Activated CD8-positive, alpha-beta memory T cell treated with anti-CD3 and anti-CD28 coated beads, Interleukin-2, amount 50 U/mL, for 24 hours (primary cell): ENCODE measurements around the gene MGLL.

Experiments
- DNase-seq: peaks from one replicate; pipeline ENCODE4 v3.0.0-alpha.2; 2020; ENCODE audit errors: extremely low read depth

Gene MGLL

GRCh38 chr3:127822041-127822681, at the start of gene MGLL:
Gene MGLL (minus strand): TSS chr3:127822515. CDS start chr3:127822318, 197 bp downstream.
- DNase-seq: no peak

GRCh38 chr3:127870156-127870555, 47.8 kb upstream of the MGLL start:
- DNase-seq: no peak

- DNase-seq: no peak
These were observed 45.7 kb upstream of the MGLL start for GRCh38 chr3:127867986-127868385.

GRCh38 chr3:127867412-127867811, 45.1 kb upstream of the MGLL start:
- DNase-seq: no peak

GRCh38 chr3:127865941-127866340, 43.6 kb upstream of the MGLL start:
- no peak for DNase-seq

GRCh38 chr3:127860211-127860696, 37.9 kb upstream of the MGLL start:
- DNase-seq: no peak

GRCh38 chr3:127859730-127860129, 37.4 kb upstream of the MGLL start:
- no peak for DNase-seq

- DNase-seq: no peak
These were observed 36.6 kb upstream of the MGLL start for GRCh38 chr3:127858937-127859336.

- DNase-seq: no peak
These were observed 36.2 kb upstream of the MGLL start for GRCh38 chr3:127858521-127858920.

- DNase-seq: no peak
These were observed 35.0 kb upstream of the MGLL start for GRCh38 chr3:127857333-127857732.

GRCh38 chr3:127856801-127857200, 34.5 kb upstream of the MGLL start:
- no peak for DNase-seq

- no peak for DNase-seq
These were observed 32.9 kb upstream of the MGLL start for GRCh38 chr3:127855246-127855645.

- DNase-seq: no peak
These were observed 31.4 kb upstream of the MGLL start for GRCh38 chr3:127853681-127854080.

- no peak for DNase-seq
These were observed 29.6 kb upstream of the MGLL start for GRCh38 chr3:127851899-127852298.

GRCh38 chr3:127849368-127849767, 27.1 kb upstream of the MGLL start:
- DNase-seq: no peak

GRCh38 chr3:127848131-127849129, 26.1 kb upstream of the MGLL start:
- no peak for DNase-seq

GRCh38 chr3:127847236-127847720, 25.0 kb upstream of the MGLL start:
- no peak for DNase-seq

- DNase-seq: no peak
These were observed 24.3 kb upstream of the MGLL start for GRCh38 chr3:127846576-127846975.

GRCh38 chr3:127844326-127844942, 22.1 kb upstream of the MGLL start:
- no peak for DNase-seq

- no peak for DNase-seq
These were observed 18.4 kb upstream of the MGLL start for GRCh38 chr3:127840671-127841070.

GRCh38 chr3:127839099-127839498, 16.8 kb upstream of the MGLL start:
- no peak for DNase-seq
